HG03097 (cell line): ENCODE data around the gene FIBIN.
"Not testable (repeated sequence)": the region's sequence is repeated elsewhere in the genome, so short reads cannot be mapped to it uniquely, and the experiment has no call there.

Experiments used
- ATAC-seq: cut with Tn5 transposase; IDR thresholded peaks from one replicate; pipeline ENCODE4 v1.9.1; 2021; ENCODE audit not compliant: unreplicated experiment, low FRiP score

The FIBIN gene

GRCh38 chr11:26976389-26976788 lies 17.5 kb upstream of the FIBIN start:
- no peak for ATAC-seq

GRCh38 chr11:26977209-26977608 lies 16.7 kb upstream of the FIBIN start:
- not testable (repeated sequence) for ATAC-seq

- no peak for ATAC-seq
Observed at GRCh38 chr11:26983645-26984044, 10.3 kb upstream of the FIBIN start.

GRCh38 chr11:26985470-26985869 lies 8.4 kb upstream of the FIBIN start:
- ATAC-seq = no peak

- no peak for ATAC-seq
Observed at GRCh38 chr11:26985943-26986342, 8.0 kb upstream of the FIBIN start.

GRCh38 chr11:26987272-26987671 lies 6.6 kb upstream of the FIBIN start:
- no peak for ATAC-seq

GRCh38 chr11:26987731-26988130 lies 6.2 kb upstream of the FIBIN start:
- no peak for ATAC-seq

GRCh38 chr11:26992031-26992541 lies 1.8 kb upstream of the FIBIN start:
- ATAC-seq = no peak

GRCh38 chr11:26994631-26995095 lies 751 bp downstream of the FIBIN start:
- ATAC-seq = no peak

GRCh38 chr11:26995701-26996460 lies 2.0 kb downstream of the FIBIN start:
- no peak for ATAC-seq

GRCh38 chr11:26997378-26997777 lies 3.5 kb downstream of the FIBIN start:
- ATAC-seq = no peak

GRCh38 chr11:27001136-27001730 lies 7.3 kb downstream of the FIBIN start:
- not testable (repeated sequence) for ATAC-seq

- no peak for ATAC-seq
Observed at GRCh38 chr11:27002431-27002830, 8.5 kb downstream of the FIBIN start.

GRCh38 chr11:27002838-27003237 lies 8.9 kb downstream of the FIBIN start:
- no peak for ATAC-seq

GRCh38 chr11:27004103-27004502 lies 10.2 kb downstream of the FIBIN start:
- no peak for ATAC-seq

- ATAC-seq = no peak
Observed at GRCh38 chr11:27008811-27009535, 15.1 kb downstream of the FIBIN start.

GRCh38 chr11:27011560-27012233 lies 17.8 kb downstream of the FIBIN start:
- no peak for ATAC-seq

- no peak for ATAC-seq
Observed at GRCh38 chr11:27012234-27012921, 18.5 kb downstream of the FIBIN start.

GRCh38 chr11:27013781-27014361 lies 20.0 kb downstream of the FIBIN start:
- no peak for ATAC-seq
